ENCODE measurements around the gene AKR7A2.

The AKR7A2 gene

DNA sequence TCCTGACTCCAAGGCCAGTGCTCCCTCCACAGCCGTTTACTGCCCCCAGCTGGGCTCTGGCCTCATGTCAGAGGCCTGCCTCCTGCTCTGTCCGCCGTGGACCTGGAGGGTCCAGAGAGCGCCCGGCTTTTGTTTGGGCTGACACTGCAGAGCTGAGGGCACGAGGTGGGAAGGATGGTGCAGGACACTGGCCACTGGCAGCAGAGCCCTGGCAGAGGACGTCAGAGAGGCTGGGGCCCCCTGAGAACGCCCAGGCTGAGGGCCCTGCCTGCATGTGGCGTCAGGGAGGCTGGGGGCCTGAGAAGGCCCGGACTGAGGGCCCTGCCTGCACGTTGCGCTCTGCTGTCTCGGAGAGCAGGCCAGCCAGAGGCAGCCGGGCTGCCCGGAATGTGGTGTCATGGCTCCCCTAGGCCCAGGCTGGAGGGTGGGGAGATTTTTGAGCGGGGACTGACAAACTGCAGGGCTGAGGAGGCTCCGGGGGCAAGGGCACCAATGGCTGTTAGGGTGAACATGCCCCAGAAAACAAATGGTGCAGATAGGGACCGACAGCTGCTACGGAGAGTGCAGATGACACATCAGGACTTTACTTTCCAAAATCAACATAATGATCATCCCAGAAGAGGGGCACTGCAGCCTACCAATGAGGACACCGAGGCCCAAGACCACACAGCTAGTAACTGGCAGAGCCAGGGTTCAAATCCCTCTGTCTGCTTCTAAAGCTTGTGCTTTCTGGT lies 31.8 kb upstream of the AKR7A2 start:
- TF ChIP-seq EZH2phosphoT487 (conservative IDR thresholded peaks at IDR 0.05; ENCODE audit: low read length) = no peak
- TF ChIP-seq, protein P1, sequence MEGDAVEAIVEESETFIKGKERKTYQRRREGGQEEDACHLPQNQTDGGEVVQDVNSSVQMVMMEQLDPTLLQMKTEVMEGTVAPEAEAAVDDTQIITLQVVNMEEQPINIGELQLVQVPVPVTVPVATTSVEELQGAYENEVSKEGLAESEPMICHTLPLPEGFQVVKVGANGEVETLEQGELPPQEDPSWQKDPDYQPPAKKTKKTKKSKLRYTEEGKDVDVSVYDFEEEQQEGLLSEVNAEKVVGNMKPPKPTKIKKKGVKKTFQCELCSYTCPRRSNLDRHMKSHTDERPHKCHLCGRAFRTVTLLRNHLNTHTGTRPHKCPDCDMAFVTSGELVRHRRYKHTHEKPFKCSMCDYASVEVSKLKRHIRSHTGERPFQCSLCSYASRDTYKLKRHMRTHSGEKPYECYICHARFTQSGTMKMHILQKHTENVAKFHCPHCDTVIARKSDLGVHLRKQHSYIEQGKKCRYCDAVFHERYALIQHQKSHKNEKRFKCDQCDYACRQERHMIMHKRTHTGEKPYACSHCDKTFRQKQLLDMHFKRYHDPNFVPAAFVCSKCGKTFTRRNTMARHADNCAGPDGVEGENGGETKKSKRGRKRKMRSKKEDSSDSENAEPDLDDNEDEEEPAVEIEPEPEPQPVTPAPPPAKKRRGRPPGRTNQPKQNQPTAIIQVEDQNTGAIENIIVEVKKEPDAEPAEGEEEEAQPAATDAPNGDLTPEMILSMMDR (IDR thresholded peaks at IDR 0.05; ENCODE audit: insufficient read depth, low read length, poor library complexity, severe bottlenecking) = no peak
- Histone ChIP-seq H3K4me2 (ENCODE audit: low read depth, low read length, poor library complexity, severe bottlenecking) (no peak overlapping the region), H3K36me3 (ENCODE audit: low read length) (no peaks in the 10 kb centered on the region), H3K79me2 (ENCODE audit: insufficient read depth, low read length) (no peaks in the 10 kb centered on the region), H4K20me1 (ENCODE audit: low read depth, low read length) (no peaks in the 10 kb centered on the region), H3K9me2 (replicated peaks; ENCODE audit: insufficient read depth, low read length) (no peaks in the 10 kb centered on the region), H3K4me3 (ENCODE audit: insufficient read depth, low read length, poor library complexity, severe bottlenecking) (no peak overlapping the region), H2AFZ (ENCODE audit: low read depth, low read length, severe bottlenecking) (no peak overlapping the region), H3K9ac (ENCODE audit: low read length) (no peak overlapping the region), H3K27ac (ENCODE audit: low read depth, low read length) (no peak overlapping the region), H3F3A (ENCODE audit: insufficient read depth) (no peaks in the 10 kb centered on the region), H3K9me3 (ENCODE audit: insufficient read depth, low read length) (no peaks in the 10 kb centered on the region), H3K27me3 (ENCODE audit: low read length) (no peaks in the 10 kb centered on the region)

- Histone ChIP-seq H2AFZ (ENCODE audit: low read depth, low read length, severe bottlenecking) (no peak overlapping the region), H3K9ac (ENCODE audit: low read length) (no peak overlapping the region), H3K79me2 (ENCODE audit: insufficient read depth, low read length) (no peaks in the 10 kb centered on the region), H4K20me1 (ENCODE audit: low read depth, low read length) (no peaks in the 10 kb centered on the region), H3K27me3 (ENCODE audit: low read length) (no peaks in the 10 kb centered on the region), H3K9me2 (replicated peaks; ENCODE audit: insufficient read depth, low read length) (no peaks in the 10 kb centered on the region), H3K4me3 (ENCODE audit: insufficient read depth, low read length, poor library complexity, severe bottlenecking) (no peak overlapping the region), H3K27ac (ENCODE audit: low read depth, low read length) (no peak overlapping the region), H3K9me3 (ENCODE audit: insufficient read depth, low read length) (no peaks in the 10 kb centered on the region), H3K4me2 (ENCODE audit: low read depth, low read length, poor library complexity, severe bottlenecking) (no peak overlapping the region), H3K36me3 (ENCODE audit: low read length) (no peaks in the 10 kb centered on the region), H3F3A (ENCODE audit: insufficient read depth) (no peaks in the 10 kb centered on the region)
- no peak for TF ChIP-seq EZH2phosphoT487 (conservative IDR thresholded peaks at IDR 0.05; ENCODE audit: low read length)
- TF ChIP-seq, protein P1 (IDR thresholded peaks at IDR 0.05; ENCODE audit: insufficient read depth, low read length, poor library complexity, severe bottlenecking) = no peak
Measured at GRCh38 chr1:19342894-19343616, 31.1 kb upstream of the AKR7A2 start.

DNA sequence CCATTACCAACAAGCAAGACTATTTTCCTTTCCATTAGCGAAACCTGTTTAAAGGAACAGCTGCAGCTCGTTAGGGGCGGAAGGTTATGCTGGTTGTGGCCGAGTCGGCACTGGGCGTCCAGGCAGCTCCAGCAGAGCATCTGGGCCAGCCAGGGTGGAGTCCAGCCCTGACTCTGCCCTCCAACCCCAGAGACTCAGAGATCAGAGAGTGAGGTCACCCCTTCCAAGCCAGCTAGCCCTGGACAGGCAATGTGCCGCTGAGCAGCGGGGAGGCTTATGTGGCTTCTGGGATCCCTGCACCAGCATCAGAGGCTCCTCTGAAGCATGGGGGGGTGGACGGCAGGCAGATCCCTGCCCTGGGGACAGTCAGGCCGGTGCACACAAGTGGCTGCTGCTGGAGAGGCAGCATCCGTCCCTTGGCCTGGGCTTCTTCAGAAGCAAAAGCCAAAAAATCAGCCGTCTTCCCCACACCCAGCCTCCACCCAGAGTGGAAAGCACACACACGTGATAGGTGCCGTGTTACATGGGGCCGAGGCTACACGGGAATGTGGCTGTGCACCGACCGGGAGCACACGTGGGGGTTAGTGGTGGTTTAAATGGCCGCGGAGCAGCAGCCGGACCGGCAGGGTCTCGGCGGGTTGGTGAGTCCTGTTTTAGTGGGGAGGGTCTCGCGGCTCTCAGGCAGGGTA lies 30.3 kb upstream of the AKR7A2 start:
- Histone ChIP-seq H2AFZ (ENCODE audit: low read depth, low read length, severe bottlenecking) (no peak overlapping the region), H4K20me1 (ENCODE audit: low read depth, low read length) (no peaks in the 10 kb centered on the region), H3F3A (ENCODE audit: insufficient read depth) (no peaks in the 10 kb centered on the region), H3K9me3 (ENCODE audit: insufficient read depth, low read length) (no peaks in the 10 kb centered on the region), H3K4me3 (ENCODE audit: insufficient read depth, low read length, poor library complexity, severe bottlenecking) (no peak overlapping the region), H3K27me3 (ENCODE audit: low read length) (no peaks in the 10 kb centered on the region), H3K36me3 (ENCODE audit: low read length) (no peaks in the 10 kb centered on the region), H3K4me2 (ENCODE audit: low read depth, low read length, poor library complexity, severe bottlenecking) (no peak overlapping the region), H3K9ac (ENCODE audit: low read length) (no peak overlapping the region), H3K79me2 (ENCODE audit: insufficient read depth, low read length) (no peaks in the 10 kb centered on the region), H3K27ac (ENCODE audit: low read depth, low read length) (no peak overlapping the region), H3K9me2 (replicated peaks; ENCODE audit: insufficient read depth, low read length) (no peaks in the 10 kb centered on the region)
- TF ChIP-seq EZH2phosphoT487 (conservative IDR thresholded peaks at IDR 0.05; ENCODE audit: low read length) = no peak
- TF ChIP-seq, protein P1 (IDR thresholded peaks at IDR 0.05; ENCODE audit: insufficient read depth, low read length, poor library complexity, severe bottlenecking) = no peak
